LHCN-M2 (cell line): ENCODE measurements around the gene PRM3. TPM values are rescaled to one million over a fixed set of nuclear protein-coding genes. Genes with fewer than 3 reads are reported as not detected.

Source experiments
- DNase-seq: peaks from one replicate; pipeline ENCODE4 v3.0.0-alpha.2; 2012; ENCODE audit warnings: low read depth
- total RNA-seq: library from RNA; depleted of rRNA; stranded (reverse); fragments of >200 nt; gene quantifications from 2 replicates; pipeline ENCODE4 v1.2.3, GENCODE V29; 2014; rRNA removed

Gene PRM3
- total RNA-seq, 1 experiment from 2014 or later = not detected

DNA sequence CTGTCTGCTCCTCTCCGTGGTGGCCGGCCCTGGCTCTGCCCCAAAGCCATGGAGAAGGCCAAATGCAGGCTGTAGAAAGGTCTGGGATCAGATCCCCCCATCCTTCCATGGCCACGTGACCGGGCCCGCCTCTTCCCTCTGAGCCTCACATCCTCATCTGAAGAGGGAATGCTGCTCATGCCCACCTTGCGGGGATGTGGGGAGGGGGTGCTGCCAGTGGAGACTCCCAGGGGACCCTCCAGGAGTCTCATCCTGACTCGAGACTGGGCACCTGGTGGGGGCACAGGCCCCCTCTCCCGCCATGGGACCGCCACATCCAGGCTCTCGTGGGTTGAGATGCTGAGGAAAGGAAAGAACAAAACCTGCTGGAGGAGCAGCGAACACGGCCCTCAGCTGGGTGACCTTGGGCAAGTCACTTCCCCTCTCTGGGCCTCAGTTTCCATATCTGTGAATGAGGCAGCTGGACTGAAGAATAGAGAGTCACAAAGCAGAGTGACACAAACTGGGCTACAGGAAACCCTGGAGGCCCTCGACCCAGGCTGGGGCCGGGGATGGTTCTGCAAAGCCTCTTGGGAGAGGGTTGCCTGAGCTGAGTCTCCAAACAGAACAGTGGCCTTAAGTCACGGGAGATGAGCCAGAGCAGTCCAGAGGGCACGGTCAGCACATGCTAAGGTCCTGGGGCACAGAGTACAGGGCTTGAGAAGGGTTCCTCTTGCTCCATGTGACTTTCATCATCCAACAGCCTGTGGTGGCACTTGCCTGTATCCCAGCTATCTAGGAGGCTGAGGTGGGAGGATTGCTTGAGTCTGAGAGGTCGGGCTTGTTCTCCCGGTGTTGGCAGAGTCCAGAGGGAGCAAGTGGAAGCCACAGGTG, 47.5 kb downstream of the PRM3 start:
- DNase-seq = no peak

DNA sequence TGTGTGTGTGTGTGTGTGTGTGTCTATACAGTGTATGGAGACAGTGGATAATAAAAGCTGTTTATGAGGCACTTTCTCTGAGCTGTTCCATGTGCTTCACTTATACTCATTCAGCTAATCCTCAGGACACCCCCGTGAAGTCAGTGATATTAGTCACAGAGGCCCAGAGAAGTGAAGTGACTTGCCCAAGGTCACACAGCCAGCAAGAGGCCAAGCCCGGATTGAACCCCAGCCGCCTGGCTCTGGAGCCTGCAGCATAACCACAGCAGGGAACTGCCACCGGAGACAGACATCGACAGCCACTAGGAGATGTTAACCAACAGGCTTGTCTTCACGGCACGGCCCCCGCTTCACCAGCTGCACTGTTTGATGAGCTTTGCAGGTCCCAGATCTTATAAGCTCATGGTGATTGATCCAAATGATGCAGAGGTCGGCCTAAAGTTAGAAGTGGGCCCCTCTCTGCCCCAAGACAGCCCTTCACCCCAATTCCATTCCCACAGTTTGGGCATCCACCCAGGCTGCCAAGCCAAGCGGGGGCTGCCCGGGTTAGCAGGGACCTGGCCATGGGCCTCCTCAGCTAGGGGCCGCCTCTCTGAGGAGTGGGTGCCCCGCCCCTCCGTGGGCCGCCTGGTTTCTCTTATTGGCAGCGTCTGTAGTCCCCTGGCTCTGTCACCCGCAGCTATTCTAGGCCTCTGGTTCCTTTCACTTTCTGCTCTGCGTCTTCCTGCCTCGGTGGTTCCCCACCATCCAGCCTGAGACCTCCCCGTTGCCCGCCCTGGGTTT, 48.3 kb downstream of the PRM3 start:
- no peak for DNase-seq

DNA sequence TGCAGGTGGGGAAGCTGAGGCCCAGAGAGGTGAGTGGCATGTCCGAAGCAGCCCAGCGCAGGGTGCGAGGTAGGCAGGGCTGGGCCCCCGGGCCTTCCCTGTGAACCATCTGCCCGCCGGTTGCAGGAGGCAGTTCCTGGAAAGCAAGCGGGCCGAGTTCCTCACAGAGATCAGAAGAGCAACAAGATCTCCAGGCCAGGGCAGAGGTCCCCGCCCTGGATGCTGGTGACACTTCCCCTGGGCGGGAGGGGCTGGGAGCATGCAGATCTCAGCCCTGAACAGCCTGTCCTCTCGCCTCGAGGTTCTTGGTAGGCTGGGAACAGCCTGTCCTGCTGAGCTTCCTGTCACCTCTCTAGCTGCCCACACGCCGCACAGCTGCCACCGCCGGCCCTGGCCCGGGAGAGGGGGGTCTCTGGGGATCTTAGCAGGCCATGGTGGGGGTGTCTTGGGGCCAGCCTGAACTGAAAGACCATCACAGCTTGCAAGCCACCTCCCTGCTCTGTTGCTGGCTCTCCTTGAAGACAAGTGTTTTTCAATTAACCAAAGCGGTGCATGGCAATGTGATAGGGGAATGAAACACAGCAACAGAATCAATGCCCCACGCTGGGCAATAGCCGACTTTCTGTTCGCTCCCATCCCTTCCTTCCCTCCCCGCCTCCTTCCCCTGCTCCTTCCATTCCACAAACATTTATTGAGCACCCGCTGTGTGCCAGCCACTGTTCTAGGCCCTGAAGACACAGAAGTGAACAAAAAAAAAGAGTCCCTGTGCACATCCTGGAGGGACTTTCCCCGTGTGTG, 49.1 kb downstream of the PRM3 start:
- DNase-seq = no peak

Other genes starting within 250 kb of the PRM3 start
- gene SOCS1, start 17.4 kb downstream of the PRM3 start, total RNA-seq = 0.51 and 0.98 TPM in 2 replicates
- gene TNP2, start 4.3 kb downstream of the PRM3 start, total RNA-seq = not detected in 2 replicates
- gene PRM2, start 2.9 kb upstream of the PRM3 start, total RNA-seq = not detected in 2 replicates
- gene PRM1, start 7.7 kb upstream of the PRM3 start, total RNA-seq = not detected in 2 replicates
- 14.2 and 14.3 TPM in 2 replicates for gene RMI2, start 71.8 kb upstream of the PRM3 start, total RNA-seq